ENCODE data around the gene ANXA4. TPM values are rescaled to one million over a fixed set of nuclear protein-coding genes. Genes with fewer than 3 reads are reported as not detected.

ANXA4 gene
- total and polyA plus RNA-seq, 2 of the 13 experiments (the other 11 are each of a cell fraction or from before 2014, with no cell fraction given): 155 to 168 TPM

- H3K9ac ChIP-seq (ENCODE audit: insufficient read depth, low read depth, low read length): peak overlapping the region; percentile 85
- H3K4me2 ChIP-seq (ENCODE audit: low read depth, low read length): peak overlapping the region; percentile 98
- CTCF ChIA-PET (ENCODE audit: low intra/inter-chr PET ratio, low total read pairs): no interaction called here
- peaks cover 51% of the 10 kb centered on the region for H3K4me1 ChIP-seq (ENCODE audit: insufficient read depth, low read length)
- TSS peak; percentile 94 for BruUV-seq (replicated peaks)
- H2AFZ ChIP-seq (ENCODE audit: low read length): peak overlapping the region; percentile 96
- H3K9me3 ChIP-seq (ENCODE audit: low read length): no peaks in the 10 kb centered on the region
- DNase-seq (ENCODE audit: low spot score) (peak; percentile 79), ATAC-seq (peak; percentile 76), FAIRE-seq (peak; percentile 44)
- H3K27me3 ChIP-seq (ENCODE audit: control insufficient read depth in 1 of 2, insufficient read depth in 2 of 2, low read length in 2 of 2): no peaks in the 10 kb centered on the region; a peak in 1 of 5 replicates
- H3K4me3 ChIP-seq (replicated peaks in 1 of 3; ENCODE audit: insufficient read depth in 1 of 3, low read depth in 2 of 3, low read length in 3 of 3): peak overlapping the region; percentile 77 to 83 (median 79)
- WGBS (ENCODE audit: low lambda C conversion rate): 2% methylated on average over 13 of the region's 13 CpGs
- in situ Hi-C loops (cut with HindIII; ENCODE audit: extremely low pct_ligation_motif_present, low pct_unique_long_range_greater_than_20kb) (no loop called here), intact Hi-C loops (cut with micrococcal nuclease; ENCODE audit: unreplicated experiment) (loop anchor here (1.0 to 2.0 kb wide), 2 partner anchors 48 to 88 kb away; partner anchors contain the start of gene GMCL1)
- H4K20me1 ChIP-seq (ENCODE audit: insufficient read depth, low read length): no peaks in the 10 kb centered on the region
- peaks cover 36% of the 10 kb centered on the region for H3K79me2 ChIP-seq (ENCODE audit: insufficient read depth, low read length)
- no peaks in the 10 kb centered on the region for H3K36me3 ChIP-seq (replicated peaks in 1 of 2; ENCODE audit: control insufficient read depth in 1 of 2, insufficient read depth in 2 of 2, low read length in 2 of 2)
- POLR2A ChIA-PET: interaction anchor here (0.7 to 5.7 kb wide), 27 partner anchors 7 to 553 kb away, joined by 3 to 142 read pairs (median 6); partner anchors contain the start of genes AAK1, C2orf42, GMCL1 and MXD1
- H3K27ac ChIP-seq (ENCODE audit: extremely low read length, insufficient read depth, low read length): peak overlapping the region; percentile 94
- peak; percentile 74 for TF ChIP-seq ZNF264 (CRISPR knock-in tag; IDR thresholded peaks at IDR 0.05)
- no peak for TF ChIP-seq HIVEP1 (CRISPR knock-in tag; IDR thresholded peaks at IDR 0.05)
- TF ChIP-seq ZNF589 (CRISPR knock-in tag; conservative IDR thresholded peaks at IDR 0.05): no peak
- TF ChIP-seq ZNF12 (CRISPR knock-in tag; IDR thresholded peaks at IDR 0.05): peak; percentile 4; the same call in 1 of the 2 replicates
- TF ChIP-seq MAFK (conservative IDR thresholded peaks at IDR 0.05 in 1 of 2, IDR thresholded peaks at IDR 0.05 in 1 of 2; ENCODE audit: low read length in 2 of 2): no peak
- peak; percentile 24; the same call in 1 of the 2 replicates for TF ChIP-seq NR2F2 (IDR thresholded peaks at IDR 0.05; ENCODE audit: borderline replicate concordance, low read depth)
- no peak for TF ChIP-seq ZNF646 (CRISPR knock-in tag; IDR thresholded peaks at IDR 0.05)
- no peak for TF ChIP-seq ZNF574 (CRISPR knock-in tag; IDR thresholded peaks at IDR 0.05)
- 0 out of 2 replicates have a peak, but pooled peaks have one; percentile 20 for TF ChIP-seq ZSCAN9 (CRISPR knock-in tag; IDR thresholded peaks at IDR 0.05; ENCODE audit: borderline replicate concordance)
- TF ChIP-seq PHF5A (CRISPR knock-in tag; IDR thresholded peaks at IDR 0.05; ENCODE audit: low read depth, unreplicated experiment): peak; percentile 25
- TF ChIP-seq SNAPC5 (CRISPR knock-in tag; IDR thresholded peaks at IDR 0.05; ENCODE audit: borderline replicate concordance): 0 out of 2 replicates have a peak, but pooled peaks have one; percentile 34
- no peak for TF ChIP-seq KDM6A (CRISPR knock-in tag; IDR thresholded peaks at IDR 0.05; ENCODE audit: low read depth)
- TF ChIP-seq TOE1 (CRISPR knock-in tag; IDR thresholded peaks at IDR 0.05): no peak
- TF ChIP-seq ZNF616 (CRISPR knock-in tag; IDR thresholded peaks at IDR 0.05; ENCODE audit: low read depth): no peak; the same call in 1 of the 2 replicates
- TF ChIP-seq ZNF747 (CRISPR knock-in tag; IDR thresholded peaks at IDR 0.05; ENCODE audit: borderline replicate concordance): 0 out of 2 replicates have a peak, but pooled peaks have one; percentile 9
These were observed 732 bp upstream of the ANXA4 start for GRCh38 chr2:69741229-69741574.

Data from HepG2 (cell line).